HG02884 (cell line): ENCODE measurements around the gene SLC22A17.
"Not testable (repeated sequence)": the region's sequence is repeated elsewhere in the genome, so short reads cannot be mapped to it uniquely, and the experiment has no call there.

Experiments
- ATAC-seq: cut with Tn5 transposase; IDR thresholded peaks from one replicate; pipeline ENCODE4 v1.9.1; 2021; ENCODE audit warnings: mild to moderate bottlenecking, moderate library complexity; ENCODE audit not compliant: unreplicated experiment

Gene SLC22A17

GRCh38 chr14:23345987-23346692, 6.5 kb downstream of the SLC22A17 start:
- ATAC-seq: no peak

GRCh38 chr14:23344481-23344880, 8.2 kb downstream of the SLC22A17 start:
- no peak for ATAC-seq

- no peak for ATAC-seq
Observed at GRCh38 chr14:23339506-23340268, 13.0 kb downstream of the SLC22A17 start.

GRCh38 chr14:23335623-23336022, 17.1 kb downstream of the SLC22A17 start:
- no peak for ATAC-seq

DNA sequence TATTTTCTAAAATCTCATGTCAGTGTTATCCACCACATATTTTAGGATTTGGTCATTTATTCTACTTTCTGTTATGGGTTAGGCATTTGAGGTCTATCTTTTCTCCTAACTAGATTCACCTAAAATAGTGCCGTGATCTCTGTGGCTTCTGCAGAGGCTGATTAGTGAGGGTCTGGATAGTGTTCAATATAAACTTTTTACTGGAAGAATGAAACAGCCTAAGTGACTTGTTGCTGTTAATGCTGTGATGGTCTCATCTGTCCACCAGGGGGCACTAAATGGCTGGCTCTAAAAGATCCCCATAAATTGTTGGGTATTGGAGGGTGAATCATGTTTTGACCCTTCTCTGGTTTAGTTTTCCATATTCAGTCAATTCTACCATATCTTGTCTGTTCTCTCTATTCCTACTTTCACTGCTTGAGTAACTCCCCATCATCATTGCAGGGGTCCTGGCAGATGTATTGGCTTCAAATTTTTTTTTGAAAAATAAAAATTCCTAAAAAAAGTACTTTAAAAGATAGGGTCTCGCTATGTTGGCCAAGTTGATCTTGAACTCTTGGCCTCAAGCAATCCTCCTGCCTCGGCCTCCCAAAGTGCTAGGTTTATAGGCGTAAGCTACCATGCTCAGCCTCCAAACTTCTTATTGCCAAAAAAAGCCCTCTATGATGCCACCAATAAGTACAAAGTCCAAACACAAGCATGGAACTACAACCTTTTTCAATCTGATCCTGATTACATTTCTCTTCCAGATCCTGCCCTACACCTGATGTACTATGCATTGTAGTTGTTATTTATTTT, 24.5 kb downstream of the SLC22A17 start:
- no peak for ATAC-seq

DNA sequence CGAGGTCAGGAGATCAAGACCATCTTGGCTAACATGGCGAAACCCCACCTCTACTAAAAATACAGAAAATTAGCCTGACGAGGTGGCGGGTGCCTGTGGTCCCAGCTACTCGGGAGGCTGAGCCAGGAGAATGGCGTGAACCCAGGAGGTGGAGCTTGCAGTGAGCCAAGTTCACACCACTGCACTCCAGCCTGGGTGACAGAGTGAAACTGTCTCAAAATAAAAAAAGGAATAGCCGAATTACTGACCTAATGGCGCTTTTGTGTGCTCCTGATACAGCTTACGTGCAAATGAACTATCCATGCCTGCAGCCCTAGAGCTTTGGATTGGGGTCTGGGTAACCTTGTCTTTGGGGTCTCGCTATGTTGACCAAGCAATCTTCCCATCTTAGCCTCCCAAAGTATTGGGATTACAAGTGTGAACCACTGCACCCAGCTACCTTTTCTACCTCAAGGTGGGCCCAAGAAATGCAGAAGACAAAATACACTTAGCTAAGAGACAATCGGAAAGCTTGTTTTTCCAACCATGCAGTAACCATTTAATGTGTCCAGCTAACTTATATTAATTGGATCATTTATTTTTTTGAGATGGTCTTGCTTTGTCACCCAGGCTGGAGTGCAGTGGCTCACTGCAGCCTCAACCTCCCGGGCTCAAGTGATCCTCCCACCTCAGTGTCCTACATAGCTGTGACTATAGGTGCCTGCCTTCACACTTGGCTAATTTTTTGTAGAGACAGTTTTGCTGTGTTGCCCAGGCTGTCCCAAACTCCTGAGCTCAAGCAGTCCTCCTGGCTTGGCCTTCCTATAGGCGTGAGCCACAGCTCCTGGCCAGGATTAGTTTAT, 26.0 kb downstream of the SLC22A17 start:
- no peak for ATAC-seq

DNA sequence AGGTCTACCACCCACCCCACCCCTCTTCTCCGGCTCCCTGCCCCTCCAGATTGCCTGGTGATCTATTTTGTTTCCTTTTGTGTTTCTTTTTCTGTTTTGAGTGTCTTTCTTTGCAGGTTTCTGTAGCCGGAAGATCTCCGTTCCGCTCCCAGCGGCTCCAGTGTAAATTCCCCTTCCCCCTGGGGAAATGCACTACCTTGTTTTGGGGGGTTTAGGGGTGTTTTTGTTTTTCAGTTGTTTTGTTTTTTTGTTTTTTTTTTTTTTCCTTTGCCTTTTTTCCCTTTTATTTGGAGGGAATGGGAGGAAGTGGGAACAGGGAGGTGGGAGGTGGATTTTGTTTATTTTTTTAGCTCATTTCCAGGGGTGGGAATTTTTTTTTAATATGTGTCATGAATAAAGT, 26.9 kb downstream of the SLC22A17 start:
- ATAC-seq: not testable (repeated sequence)

GRCh38 chr14:23324993-23325392, 27.7 kb downstream of the SLC22A17 start:
- no peak for ATAC-seq

DNA sequence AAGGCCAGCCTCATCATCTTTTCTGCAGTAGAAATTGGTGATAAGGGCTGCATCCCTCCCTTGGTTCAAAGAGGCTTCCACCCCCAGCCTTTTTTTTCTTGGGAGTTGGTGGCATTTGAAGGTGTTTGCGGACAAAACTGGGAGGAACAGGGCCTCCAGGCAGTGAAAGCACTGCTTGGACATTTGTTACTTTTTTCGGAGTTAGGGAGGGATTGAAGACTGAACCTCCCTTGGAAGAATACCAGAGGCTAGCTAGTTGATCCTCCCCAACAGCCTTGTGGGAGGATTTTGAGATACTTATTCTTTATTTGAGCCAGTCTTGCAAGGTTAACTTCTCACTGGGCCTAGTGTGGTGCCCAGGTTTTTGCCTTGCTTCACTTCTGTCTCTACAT, 28.2 kb downstream of the SLC22A17 start:
- ATAC-seq: no peak

DNA sequence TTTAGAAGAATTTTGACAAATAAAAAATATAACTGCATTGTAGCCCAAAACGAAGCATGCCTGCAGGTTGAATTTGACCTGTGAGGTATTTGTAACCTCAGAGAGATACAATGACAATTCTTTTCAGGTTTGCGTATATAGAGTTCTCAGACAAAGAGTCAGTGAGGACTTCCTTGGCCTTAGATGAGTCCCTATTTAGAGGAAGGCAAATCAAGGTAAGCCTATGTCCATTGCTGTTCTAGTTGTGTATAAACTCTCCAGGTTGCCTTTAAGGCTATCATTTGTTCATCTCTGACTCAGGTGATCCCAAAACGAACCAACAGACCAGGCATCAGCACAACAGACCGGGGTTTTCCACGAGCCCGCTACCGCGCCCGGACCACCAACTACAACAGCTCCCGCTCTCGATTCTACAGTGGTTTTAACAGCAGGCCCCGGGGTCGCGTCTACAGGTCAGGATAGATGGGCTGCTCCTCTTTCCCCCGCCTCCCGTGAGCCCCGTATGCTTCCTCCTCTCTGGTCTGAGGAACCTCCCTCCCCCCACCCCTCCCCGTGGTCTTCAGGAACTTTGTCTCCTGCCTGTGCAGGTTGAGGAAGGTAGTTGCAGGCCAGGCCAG, 28.7 kb downstream of the SLC22A17 start:
- ATAC-seq: no peak

DNA sequence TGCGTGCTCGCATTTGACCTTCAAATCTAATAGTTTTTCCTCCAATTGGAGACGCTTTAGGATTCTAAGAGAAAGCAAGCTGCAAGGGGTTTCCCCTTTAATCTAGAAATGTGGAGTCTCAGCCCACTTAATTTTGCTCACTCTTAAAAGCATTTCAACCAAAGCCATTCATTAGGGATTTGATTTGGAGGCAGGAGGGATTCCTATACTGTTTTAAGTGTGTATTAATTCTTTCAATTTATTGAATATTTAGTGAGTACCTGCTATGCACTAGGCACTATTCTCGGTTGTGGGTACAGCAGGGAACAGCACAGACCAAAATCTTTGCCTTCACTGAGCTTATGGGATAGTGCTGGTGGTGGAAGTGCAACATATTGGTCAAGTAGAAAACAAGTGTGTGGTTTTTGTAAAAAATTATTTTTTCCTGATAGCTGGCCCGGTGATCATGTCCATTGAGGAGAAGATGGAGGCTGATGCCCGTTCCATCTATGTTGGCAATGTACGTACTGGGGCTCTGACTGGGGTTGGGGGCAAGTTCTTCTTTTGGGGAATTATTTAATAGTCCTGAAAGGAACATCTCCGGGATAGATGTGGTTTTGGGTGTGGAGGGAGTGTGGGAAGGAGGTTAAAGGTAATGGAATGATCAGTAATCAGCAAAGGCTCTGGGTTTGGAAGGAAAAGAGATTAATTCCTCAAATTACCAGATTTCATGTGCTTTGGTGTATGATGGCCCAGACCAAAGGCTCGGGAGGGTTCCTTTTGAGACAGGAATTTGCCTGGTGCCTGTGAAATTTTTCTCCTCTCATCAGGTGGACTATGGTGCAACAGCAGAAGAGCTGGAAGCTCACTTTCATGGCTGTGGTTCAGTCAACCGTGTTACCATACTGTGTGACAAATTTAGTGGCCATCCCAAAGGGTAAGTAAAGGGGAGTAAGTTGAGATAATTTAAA, 29.8 kb downstream of the SLC22A17 start:
- ATAC-seq: no peak

DNA sequence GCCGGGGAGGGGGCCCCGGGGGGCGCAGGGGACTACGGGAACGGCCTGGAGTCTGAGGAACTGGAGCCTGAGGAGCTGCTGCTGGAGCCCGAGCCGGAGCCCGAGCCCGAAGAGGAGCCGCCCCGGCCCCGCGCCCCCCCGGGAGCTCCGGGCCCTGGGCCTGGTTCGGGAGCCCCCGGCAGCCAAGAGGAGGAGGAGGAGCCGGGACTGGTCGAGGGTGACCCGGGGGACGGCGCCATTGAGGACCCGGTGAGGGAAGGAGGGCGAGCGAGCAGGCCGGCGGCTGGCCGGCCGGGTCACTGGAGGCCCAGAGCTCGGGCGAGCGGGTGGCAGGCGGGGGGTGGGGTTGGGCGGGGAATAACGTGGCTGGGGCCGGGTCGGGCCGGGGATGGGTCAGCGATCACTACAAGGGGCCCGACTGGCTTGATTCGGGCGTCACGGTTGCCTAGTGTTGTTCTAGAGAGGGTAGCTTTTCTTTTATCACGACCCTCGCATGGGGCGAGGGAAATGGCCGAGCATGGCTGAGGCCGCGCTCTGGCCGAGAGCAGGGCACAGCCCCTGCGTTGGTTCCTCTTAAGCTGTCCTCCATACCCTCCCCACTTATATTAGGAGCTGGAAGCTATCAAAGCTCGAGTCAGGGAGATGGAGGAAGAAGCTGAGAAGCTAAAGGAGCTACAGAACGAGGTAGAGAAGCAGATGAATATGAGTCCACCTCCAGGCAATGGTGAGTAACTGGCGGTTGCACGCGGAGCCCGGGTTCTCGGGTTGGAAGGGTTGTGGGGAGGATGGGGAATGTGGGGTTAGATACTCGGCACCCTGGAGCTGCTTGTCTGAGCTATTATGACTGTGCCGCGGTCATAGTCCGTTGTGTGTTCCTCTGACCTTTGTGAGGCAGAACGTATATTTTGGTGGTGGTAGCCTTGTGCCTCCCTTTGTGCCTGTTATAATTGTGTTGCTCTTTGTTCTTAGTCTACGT, 30.8 kb downstream of the SLC22A17 start:
- peak; percentile 7 for ATAC-seq

DNA sequence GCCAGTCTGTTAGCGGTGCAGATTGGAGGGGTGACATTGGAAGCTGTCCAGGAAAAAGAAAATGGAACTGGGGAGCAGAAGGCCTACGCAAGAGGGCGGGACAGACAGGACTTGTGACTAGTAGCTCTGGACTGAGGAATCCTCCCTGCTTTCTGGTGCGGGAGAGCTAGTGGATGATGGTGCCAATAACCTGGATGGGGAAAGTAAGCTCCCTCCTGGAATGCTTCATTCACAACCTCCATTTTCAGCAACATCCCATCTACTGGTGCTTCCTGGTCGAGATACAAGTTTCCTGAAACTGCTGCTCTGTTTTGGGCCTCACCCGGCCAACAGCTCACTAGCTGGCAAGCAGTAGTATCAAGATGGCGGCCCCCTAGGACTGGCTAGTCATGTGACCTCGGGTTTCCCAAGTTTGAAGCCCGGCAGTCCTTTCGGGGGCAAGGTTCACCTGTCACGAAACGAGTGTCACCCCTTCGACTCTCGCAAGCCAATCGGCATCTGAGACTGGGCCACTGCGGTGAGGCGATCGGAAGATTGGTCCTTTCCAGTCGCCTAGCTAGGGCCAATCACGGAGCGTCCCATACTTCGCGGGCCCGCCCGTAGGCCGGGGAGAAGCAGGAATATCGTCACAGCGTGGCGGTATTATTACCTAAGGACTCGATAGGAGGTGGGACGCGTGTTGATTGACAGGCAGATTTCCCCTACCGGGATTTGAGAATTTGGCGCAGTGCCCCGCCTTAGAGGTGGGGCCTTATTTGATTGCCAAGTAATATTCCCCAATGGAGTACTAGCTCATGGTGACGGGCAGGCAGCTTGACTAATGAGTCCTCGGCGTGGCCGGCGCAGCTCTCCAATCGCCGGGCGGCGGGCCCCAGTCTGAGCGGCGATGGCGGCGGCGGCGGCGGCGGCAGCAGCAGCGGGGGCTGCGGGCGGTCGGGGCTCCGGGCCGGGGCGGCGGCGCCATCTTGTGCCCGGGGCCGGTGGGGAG, 31.8 kb downstream of the SLC22A17 start, which contains the start of gene PABPN1:
PABPN1 (plus strand) TSS at position 874 of the 988 bp plus-strand sequence; CDS start at position 887, 13 bp downstream.
- peak; percentile 85 for ATAC-seq

DNA sequence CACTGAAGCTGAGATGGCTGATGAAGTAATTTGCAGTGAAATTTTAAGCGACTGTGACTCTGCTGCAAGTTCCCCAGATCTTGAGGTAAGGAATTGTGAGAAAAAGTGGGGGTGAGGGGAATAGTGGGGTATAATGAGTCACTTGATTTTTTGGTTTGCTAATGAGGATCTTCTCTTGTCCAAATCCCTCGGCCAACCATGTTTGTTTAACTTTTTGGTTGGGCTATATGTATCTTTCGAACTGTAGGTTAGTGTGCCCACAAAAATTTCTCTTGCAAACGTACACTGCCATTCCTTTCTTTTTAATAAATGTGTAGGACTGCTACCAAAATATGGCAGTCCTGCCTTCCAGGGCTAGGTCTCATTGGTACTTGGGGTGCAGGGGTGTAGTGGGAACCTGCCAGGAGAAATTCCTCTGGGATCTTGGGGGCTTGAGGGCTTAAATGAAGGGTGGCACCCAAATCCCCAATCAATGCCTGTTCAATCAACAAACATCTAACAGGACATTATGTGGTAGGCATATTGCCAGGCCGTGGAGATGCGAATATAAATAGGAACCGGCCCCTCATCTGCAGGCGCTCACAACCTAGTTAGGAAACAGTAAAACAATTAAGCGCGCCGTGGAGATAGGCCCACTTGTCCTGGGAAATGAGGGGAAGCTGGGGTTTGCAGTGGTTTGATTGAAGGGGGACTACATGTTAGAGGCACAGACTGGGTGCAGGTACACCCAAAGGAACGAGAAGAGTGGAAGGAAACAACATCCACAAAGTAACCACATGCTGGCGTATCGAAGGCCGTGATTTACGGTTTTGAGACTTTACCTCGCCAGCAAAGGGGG, 32.7 kb downstream of the SLC22A17 start:
- no peak for ATAC-seq

GRCh38 chr14:23316300-23316699, 36.4 kb downstream of the SLC22A17 start:
- no peak for ATAC-seq

- ATAC-seq: no peak
Observed at GRCh38 chr14:23310546-23310945, 42.1 kb downstream of the SLC22A17 start.
